HG03342 (cell line): ENCODE results near the gene DCDC2.
"Not testable (repeated sequence)": the region's sequence is repeated elsewhere in the genome, so short reads cannot be mapped to it uniquely, and the experiment has no call there.

Source experiments
- ATAC-seq: cut with Tn5 transposase; IDR thresholded peaks from one replicate; pipeline ENCODE4 v1.9.1; 2021; ENCODE audit warnings: mild to moderate bottlenecking, moderate library complexity; ENCODE audit not compliant: unreplicated experiment

Gene DCDC2

DNA sequence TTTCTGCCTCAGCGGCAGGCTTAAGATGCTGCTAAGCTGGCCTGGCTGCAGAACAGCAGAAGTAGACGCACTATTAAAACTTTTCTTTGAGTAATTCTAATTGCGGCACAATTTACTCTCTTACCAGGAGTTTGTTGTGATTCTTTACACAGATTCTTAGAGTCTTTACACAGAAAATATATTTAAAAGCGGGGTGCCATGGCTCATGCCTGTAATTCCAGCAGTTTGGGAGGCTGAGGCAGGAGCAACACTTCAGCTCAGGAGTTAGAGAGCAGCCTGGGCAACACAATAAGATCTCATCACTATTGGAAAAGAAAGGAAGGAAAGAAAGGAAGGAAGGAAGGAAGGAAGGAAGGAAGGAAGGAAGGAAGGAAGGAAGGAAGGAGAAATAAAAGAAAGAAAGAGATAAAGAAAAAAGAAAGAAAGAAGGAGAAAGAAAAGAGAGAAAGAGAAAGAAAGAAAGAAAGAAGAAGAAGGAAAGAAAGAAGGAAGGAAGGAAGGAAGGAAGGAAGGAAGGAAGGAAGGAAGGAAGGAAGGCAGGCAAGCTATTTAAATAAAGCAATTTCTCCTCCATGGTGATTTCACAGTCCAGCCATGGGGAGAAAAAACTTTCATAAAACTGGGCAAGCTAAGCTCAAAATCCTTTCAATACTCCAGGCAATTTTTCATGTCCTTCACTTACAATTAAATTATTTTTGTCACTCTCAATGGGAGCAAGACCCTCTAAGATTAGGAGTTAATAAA, 23.8 kb upstream of the DCDC2 start:
- no peak for ATAC-seq

DNA sequence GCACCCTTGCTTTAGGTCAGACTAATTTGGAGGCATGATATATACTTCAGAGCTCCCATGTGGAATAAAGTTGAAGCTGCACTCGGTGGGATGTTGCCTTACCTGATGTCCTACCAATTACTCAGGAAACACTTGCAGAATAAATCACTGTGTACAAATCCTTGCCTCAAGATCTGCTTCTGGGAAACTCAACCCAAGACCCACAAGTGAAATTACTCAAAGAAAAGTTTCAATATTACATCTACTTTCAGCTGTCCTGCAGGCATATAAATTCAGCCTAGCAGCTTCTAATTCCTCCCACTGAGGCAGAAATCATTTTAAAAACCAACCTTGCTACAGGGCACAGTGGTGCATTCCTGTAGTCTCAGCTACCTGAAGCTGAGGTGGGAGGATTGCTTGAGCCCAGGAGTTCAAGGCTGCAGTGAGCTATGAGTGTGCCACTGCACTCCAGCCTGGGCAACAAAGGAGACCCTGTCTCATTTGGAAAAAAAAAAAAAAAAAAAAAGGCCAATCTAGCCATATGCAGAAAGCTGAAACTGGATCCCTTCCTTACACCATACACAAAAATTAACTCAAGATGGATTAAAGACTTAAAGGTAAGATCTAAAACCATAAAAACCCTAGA, 20.7 kb upstream of the DCDC2 start:
- no peak for ATAC-seq

DNA sequence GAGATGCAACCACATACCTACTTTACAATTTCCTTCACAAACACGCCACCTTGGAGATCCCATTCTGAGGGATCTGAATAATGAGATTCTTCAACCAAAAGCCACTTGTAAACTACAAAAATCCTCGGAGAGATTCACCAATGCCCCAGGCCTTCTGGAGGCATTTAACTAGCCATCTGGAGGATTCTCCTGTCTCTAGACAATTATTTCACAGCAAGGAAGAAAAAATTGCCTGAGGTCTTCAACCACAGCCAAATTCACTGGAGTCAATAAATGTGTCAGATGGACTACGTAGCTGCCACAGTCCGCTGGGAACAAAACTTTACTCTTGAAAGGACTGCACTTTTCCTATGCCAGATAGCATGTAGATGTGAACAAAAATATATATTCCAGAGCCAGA, 19.0 kb upstream of the DCDC2 start:
- ATAC-seq: no peak

DNA sequence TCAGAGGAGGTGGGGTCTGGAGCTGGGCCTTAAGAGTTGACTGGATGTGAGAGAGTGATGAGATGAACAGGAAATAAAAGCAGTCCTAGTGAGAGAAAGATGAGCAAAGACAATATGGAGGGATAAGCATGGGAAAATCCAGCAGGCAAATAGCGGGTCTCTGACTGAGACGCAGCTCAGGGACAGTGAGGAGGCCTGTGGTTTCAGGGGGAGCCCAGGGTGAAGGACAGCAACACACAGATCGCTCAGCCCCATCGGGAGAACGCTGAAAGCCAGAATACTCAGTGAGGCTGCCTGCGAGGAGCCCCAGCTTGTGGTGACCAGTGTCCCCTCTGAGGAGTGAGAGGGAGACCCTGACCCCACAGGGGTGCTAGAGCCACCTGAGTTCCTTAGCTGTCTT, 16.8 kb upstream of the DCDC2 start:
- no peak for ATAC-seq

DNA sequence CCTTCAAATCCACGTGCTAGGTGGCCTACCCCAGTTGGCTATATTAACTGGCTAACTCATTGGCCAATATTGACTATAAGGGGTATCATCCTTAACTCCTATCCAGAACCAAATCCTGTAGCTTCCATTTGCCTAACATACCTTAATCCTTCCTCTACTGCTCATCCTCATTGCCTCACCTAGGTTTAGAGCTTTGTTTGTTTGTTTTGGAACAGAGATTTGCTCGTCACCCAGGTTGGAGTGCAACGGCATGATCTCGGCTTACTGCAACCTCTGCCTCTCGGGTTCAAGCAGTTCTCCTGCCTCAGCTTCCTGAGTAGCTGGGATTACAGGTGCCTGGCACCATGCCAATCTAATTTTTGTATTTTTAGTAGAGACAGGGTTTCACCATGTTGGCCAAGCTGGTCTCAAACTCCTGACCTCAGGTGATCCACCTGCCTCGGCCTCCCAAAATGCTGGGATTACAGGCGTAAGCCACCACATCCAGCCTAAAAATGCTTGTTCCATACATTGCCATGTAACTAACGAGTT, 7.3 kb upstream of the DCDC2 start:
- ATAC-seq: not testable (repeated sequence)

DNA sequence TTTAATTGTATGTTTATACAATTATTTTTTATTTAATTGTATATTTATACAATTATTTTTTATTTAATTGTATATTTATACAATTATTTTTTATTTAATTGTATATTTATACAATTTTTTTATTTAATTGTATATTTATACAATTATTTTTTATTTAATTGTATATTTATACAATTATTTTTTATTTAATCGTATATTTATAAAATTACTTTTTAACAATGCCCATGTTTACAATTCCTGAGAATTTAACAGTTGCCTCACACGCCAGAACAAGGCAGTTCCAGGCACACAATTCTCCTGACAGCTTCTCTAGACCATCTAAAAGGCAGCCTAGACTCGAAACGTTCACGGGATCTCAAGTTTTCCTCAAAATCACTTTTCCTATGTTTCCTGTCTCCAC, 4.5 kb upstream of the DCDC2 start:
- ATAC-seq: not testable (repeated sequence)

DNA sequence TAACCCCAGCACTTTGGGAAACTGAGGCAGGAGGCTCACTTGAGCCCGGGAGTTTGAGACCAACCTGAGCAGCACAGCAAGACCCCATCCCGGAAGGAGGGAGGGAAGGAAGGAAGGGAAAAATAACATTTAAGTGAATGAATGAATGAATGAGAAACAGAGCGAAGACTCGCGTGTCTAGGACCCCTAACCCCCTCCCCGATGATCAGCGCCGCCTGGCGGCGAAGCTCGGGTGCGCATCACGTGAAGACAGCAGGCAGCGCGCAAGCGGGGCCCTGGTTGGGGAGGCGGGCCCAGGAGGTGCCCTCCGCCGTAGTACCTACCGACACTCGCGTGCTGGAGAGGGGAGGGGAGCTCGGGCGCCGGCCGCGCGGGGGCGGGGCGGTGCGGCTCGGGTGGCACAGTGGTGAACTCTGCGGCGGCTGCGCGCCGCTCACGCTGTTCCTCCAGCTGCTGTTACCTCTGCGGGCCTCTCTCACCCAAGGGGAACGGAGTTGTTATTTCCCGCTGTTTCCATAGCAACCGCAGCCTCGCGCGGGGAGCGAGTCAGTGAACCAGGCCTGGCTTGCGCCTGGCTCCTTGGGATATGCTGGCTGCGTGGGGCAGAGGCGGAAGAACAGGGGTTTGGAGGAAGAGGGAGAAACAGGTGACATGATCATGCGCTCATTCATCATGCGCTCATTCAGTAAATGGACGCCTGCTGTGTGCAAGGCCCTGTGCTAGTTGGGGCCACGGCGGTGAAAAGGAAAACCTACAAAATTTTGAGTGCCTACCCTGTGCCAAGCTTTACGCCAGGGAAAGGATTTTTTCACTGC, 2.0 kb upstream of the DCDC2 start:
- peak; percentile 86 for ATAC-seq

DNA sequence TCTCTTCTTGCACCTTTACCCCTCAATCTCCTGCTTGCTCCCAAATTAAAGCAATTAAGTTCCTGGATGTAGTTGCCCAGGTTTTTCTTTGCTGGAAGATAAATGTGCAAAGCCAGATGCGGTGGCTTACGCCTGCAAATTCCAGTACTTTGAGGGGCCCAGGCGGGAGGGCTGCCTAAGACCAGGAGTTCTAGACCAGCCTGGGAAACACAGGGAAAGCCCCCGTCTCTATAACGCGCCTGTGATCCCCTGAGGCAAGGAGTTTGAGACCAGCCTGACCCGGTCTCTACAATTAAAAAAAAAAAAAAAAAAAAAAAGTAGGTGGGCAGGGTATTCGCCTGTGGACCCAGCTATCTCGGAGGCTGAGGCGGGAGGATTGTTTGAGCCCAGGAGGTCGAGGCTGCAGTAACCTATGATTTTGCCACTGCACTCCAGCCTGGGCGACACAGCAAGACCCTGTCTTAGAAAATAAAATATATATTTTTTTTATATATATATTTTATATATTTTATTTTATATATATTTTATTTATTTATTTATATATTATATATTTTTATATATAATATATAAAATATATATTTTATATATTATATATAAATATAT, 461 bp upstream of the DCDC2 start:
- ATAC-seq: no peak

DNA sequence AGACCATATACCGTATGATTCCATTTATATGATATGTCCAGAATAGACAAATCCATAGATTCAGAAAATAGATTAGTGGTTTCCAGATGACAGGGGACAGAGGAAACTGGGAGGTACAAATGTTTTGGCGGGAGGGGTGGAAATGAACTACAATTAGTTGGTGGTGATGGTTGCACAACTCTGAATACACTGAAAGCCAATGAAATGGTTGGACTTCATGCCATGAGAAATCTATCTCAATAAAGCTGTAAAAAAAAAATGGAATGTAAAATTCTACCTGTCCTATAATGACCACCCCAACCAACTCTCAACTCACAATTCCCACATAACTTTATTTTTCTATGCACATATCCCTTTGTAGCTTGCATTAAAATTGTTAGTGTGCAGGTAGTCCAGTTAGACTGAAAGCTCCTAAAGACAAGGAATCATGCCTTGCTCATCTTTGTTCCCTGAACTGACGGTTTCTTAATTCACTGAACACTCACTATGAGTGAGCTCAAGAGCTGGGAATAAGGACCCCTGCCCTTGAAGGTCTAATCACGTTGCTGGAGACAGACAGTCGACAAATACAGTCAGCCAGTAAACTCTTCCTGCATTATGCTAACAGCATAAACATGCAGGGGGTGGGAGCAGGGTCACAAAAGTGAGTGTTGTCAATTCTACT, 1.4 kb downstream of the DCDC2 start:
- ATAC-seq: no peak

DNA sequence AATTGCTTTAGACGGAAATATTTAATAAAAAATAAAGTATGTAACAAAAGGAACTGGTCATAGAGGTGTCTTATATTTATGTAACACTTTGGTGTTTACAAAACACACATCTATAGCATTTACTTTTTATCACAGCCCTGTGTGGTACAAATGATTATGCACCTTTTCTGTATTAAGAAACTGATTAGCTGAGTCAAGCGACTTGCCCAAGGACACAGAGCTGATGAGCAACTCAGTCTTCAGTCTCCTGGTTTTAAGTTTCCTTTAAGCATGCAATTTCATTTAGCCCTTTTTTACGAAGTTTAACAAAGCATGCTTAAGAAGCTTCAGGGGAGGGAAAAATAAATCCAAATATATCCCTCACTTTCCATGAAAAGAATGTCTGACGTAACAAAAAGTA, 2.5 kb downstream of the DCDC2 start:
- no peak for ATAC-seq

DNA sequence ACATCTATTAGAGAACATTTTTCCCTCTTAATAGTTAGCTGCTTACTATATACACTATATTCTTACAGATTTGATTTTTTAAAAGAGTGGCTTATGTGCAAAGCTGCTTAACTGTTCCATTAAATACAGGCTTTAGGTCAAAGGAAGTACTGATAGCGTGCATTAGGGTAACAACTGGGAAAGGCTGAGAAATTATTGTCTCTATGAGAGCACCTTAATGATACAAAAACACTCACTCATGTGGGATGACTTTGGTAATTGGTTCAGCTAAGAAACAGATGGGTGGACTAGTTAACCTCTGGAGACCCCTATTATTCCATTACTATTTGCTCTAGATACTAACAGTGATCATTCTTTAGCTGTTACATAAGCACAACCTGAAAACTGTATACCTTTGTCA, 4.0 kb downstream of the DCDC2 start:
- ATAC-seq: no peak

DNA sequence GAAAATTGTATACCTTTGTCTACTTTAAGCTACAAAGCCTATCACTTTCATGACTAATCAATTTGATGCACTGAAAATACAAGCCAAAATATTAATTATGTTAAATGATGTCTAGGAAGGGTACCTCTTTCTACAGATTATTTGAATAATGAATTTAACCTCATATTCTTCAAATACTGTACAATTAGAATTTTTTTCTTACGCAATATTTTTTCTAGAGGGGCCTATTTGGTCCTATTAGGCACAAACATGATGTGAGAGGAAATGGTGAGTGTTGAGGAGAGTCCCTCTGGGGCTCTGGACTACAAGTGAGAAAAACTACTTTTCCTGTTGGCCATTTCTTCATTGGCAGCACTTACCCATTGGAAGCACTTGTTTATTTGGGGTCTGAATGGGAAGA, 5.4 kb downstream of the DCDC2 start:
- ATAC-seq: no peak

DNA sequence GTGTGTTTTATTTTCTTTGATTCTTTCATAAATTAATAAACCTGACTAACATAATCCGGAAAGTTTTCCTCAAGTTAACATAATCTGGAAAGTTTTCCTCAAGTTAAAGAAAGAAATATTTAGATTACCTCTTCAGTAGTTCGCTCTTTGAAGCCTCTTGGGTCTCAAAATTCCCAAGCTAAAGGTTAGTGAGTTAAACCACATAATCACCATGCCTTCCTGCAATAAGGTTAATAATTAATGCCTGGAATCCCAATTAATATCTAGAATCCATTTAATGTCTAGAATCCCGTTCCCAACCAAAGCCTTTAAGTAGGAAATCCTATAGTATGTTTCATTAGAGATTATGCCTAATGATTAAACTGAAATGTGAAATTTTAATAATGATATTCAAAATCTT, 12.9 kb downstream of the DCDC2 start:
- ATAC-seq: no peak

DNA sequence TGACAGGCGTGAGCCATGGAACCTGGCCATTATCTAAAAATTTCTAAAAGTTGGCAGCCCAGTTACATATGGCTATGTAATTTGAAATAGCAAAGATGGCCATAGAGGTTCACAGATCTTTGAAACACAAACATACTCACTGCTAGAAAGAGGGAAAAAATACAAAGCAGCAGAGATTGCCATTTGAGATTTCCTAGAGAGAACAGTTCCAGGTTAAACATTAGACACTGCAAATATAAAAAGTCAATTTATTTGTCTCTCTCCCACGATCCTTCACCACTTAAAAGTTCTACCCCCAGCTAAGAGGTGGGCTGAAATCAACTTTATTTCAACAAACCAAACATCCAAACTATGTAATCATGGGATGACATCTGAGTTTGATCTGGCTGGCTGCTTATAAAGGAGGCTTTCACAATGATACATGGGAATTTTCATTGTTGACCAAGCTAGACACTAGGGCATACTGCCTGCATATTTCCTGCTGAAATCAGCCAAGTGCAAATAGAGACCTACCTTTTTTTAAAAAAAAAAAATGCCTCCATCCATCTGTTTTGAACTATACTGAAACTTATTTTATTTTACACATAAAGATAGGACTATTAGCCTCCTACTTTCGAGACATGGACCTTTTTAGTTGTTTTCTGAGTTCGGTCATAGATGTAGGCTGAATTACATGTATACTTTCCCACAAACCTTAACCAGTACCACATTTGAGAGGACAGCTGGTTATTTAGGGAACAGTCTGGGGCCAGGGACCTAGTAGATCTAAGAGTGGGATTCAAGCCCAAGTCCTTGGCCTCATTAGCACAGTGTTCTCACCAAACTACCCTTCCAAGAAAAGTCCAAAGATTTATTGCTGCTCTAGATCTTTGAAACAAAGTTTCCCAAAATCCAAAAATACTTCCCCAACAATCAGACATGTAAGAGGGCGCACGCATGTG, 16.6 kb downstream of the DCDC2 start:
- ATAC-seq: no peak

DNA sequence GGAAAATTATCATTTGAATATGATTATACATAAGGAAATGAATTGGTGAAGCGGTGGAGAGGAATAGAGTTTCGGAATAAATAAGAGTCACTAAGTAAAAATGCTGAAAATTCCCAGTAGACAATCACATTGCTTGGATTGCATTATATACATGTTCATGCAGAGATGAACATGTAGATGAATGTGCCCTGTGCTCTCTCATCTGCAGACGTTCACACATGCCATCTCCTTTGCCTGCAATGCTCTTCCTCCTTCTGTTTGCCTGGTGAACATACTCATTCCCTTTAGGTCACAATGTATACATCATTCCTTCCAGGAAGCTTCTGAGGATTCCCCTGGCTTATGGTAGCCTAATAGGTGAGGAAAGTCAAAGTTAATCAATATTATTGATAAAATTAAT, 17.9 kb downstream of the DCDC2 start:
- ATAC-seq: no peak

DNA sequence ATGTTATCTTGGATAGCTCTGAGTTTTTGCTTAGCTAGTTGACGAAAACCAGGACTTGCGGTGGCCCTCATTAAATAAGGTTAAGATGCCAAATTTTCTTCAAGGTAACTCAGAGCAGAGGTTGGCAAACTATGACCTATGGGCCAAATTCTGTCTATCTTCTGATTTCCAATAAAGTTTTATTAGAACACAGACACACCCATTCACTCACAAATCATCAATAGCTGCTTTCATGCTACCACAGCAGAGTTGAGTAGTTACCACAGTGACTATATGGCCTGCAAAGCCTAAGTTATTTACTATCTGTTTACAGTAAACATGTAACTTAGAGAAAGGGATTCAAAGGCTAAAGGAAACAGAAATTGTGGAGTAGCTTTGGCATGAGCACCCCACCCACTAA, 23.6 kb downstream of the DCDC2 start:
- no peak for ATAC-seq

DNA sequence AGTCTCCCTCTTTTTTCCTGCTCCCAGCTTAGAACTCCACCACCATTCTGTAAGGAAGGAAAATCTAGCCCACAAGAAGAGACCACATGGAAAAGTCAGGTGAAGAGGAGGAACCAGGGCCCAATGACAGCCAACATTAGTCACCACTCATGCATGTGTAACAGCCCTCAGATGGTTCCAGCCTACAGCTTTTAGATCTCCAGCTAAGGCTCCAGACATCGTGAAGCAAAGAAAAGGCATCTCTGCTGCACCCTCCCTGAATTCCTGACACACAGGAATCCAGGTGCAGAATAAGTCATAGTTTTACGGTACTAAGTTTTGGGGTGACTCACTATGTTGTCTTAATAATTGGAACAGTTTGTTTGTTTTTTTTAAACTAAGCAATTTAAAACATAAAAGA, 25.5 kb downstream of the DCDC2 start:
- no peak for ATAC-seq

DNA sequence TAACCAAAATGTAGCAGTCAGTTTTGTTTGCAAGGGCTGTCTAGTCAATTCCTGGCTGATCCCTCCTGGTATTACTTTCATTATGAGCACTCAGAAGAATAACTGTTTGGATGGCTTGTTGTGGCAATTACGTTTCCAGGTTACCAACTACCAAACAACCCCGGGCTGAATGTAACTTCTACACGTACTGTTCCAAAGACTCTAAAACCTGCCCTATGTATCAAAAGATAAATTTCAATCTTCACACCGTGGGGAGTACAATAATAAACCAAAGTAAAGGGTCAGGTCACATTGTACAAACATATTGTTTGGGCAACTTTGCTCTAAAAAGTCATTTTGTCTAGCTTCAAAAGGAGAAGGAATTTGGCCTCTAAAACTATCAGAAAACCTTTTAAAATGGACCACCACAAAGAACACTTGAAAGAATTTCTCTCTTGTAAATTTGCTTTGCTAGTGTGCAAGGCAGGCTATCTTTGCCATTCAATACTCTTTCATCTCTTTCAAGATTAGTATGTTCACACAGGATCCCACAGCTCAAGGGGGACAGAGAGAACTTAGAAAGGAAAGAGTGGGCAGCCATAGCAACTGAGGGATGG, 27.6 kb downstream of the DCDC2 start:
- ATAC-seq: no peak

DNA sequence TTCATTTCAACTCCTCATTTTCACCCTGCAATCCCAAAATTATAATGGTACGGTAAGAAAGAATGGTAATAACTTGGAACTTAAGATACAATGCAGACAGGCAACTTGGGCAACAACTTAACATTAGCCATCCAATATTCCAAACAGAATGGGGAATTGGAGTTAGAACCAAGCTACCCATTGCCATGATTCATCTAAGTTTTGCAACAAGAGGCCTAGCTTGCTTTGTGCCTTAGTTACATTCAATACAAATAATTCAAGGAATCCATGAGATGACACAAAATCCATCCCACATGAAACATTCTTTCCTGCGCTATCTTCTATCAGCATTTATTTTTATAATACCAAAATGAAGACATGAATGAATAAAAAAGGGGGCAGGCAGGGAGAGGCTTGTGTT, 28.4 kb downstream of the DCDC2 start:
- no peak for ATAC-seq
